ENCODE results near the gene TAF1.

GRCh38 chrX:71489540-71489939, 123.4 kb downstream of the TAF1 start:
- TF ChIP-seq POLR2A (IDR thresholded peaks at IDR 0.05): no peak
- no peak for TF ChIP-seq CTCF (IDR thresholded peaks at IDR 0.05 in 8 of 11, conservative IDR thresholded peaks at IDR 0.05 in 3 of 11)
